GM21423 (cell line): ENCODE measurements around the gene MYRFL.
A peak's percentile ranks its signal among the peaks of the same experiment; 100 is the strongest.

Experiments
- ATAC-seq: cut with Tn5 transposase; IDR thresholded peaks from one replicate; pipeline ENCODE4 v1.9.1; 2021; ENCODE audit warnings: mild to moderate bottlenecking, moderate library complexity; ENCODE audit not compliant: unreplicated experiment

Gene MYRFL

GRCh38 chr12:69894800-69895383 is 69.9 kb downstream of the MYRFL start:
- ATAC-seq = no peak

DNA sequence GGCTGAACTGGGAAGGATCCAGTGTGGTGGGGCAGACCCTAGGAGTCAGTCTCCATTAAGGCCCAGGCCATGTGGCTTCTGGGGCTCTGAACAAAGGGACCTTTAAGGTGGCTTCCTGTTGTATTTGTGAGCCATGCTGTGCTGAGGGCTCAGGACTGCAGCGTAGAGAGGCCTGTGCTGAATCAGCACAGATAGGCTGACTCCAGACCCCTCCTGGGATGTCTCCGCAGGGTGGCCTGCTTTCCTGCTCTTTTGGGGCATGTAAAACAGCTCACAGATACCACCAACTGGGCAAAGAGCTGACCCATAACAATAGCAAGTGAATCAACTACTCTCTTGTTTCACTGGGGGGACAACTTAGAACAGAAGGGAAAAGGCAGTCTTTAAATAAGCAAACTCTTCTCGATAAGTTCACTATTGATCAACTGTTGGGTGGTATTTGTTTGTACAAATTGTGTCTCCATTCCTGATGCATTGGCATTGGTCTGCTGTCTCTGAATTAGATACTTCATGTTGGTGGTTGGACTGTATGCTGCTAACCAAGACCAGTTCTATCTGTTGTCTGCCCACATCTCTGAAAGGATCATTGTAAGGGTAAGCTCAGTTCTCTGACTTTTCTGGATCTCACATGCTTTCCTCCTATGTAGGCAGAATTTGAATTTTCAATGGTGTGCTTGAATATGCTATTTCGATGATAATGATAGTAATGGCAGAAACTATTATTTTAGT is 71.8 kb downstream of the MYRFL start:
- no peak for ATAC-seq

GRCh38 chr12:69897744-69898143 is 72.7 kb downstream of the MYRFL start:
- ATAC-seq = no peak

DNA sequence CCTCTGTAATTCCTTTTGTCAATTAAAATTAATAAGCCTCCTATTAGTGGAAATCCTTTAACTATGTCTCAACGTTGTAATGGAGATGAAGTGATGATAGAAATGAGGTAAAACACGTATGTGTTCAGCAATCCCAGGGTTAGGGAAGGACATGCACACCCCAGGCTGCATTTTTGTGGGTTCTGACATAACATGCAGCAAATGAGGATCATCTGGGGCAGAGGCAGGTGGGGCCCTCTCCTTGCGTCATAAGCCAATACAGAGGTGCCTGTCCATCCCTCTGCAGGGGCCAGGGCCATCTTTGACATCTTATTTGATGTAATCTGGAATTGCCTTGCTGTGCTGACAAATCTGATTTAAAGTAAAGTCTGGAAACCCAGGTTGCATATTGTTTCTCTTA is 73.2 kb downstream of the MYRFL start:
- ATAC-seq = no peak

- peak; percentile 71 for ATAC-seq
Observed at GRCh38 chr12:69900720-69901131, 75.7 kb downstream of the MYRFL start.

DNA sequence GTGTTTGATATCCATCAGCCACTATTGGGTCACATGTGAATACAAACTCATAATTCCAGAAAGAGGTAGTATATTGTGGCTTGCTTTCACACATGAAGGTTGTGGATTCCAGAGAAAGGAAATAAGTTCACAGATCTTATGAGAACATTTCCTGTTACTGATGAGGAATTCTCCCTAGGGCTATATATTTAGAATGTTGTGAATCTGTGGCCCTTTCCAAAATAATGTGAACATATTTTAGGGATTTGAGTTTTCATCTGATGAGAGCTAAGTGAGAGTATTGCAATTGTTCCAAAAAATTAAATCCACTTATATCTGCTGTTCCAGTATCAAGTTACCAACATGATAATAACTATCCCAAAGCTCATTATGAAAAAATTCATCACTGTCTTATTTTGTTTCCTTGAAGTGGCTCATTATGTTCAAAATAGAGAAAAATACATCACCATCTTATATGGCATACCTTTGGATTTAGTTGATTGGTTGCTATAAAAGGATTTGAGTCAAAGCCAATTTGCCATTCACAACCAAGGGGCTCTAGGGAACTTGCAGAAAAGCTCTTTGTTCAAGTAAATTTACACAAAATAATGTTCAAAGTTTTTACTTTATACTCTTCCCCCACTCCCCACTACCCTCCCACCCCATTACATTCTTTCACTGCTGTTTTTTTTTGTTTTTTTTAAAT is 76.3 kb downstream of the MYRFL start:
- no peak for ATAC-seq

DNA sequence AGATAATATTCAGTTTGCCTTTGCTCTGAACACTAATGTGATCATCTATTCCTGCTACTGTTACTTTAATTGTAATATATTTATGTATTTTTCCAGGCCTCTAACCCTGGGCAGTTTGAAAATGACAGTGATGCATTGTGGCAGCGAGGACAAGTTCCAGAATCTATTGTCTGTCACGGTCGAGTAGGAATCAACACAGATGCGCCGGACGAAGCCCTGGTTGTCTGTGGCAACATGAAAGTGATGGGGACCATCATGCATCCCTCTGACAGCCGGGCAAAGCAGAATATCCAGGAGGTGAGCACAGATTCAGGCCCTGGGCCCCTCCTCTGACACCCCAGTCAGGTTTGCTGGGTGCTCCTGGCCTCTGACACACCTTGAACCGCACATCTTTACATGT is 78.5 kb downstream of the MYRFL start:
- ATAC-seq = no peak

DNA sequence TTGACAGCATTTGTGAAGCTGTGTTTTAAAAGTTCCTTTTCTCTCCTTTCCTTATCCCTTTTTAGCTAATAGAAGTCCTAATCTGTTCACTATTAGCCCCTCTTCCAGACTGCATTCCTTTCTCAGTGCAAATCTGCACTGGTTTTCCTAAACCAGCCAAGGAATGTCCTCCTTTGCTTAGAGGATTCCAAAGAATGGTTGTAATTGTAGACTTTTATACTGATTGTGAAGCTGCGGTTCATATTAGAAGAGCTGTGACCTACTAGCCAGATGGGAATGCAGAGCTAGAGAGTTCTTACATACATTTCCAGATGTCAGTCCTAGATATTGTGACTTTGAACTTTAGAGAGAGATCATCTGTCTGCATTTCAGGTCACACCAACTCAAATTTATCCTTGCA is 79.8 kb downstream of the MYRFL start:
- no peak for ATAC-seq

DNA sequence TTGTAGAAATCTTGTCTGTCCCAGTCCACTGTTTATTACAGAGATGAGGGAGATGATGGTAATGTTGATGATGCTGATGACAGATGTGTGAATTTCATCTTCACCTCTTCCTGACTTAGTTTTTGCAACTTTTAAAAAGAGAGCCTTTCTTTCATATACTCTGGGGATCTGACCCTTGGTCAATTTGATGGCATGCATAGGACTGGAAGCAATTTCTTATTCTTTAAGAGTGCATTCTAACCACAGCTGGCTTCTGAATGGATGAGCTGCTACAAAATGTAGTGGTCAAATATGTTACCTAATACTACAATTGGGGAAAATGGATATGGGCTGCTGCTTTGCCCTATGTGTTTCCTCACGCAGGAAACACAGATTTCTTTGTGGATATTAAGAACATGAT is 80.8 kb downstream of the MYRFL start:
- no peak for ATAC-seq

DNA sequence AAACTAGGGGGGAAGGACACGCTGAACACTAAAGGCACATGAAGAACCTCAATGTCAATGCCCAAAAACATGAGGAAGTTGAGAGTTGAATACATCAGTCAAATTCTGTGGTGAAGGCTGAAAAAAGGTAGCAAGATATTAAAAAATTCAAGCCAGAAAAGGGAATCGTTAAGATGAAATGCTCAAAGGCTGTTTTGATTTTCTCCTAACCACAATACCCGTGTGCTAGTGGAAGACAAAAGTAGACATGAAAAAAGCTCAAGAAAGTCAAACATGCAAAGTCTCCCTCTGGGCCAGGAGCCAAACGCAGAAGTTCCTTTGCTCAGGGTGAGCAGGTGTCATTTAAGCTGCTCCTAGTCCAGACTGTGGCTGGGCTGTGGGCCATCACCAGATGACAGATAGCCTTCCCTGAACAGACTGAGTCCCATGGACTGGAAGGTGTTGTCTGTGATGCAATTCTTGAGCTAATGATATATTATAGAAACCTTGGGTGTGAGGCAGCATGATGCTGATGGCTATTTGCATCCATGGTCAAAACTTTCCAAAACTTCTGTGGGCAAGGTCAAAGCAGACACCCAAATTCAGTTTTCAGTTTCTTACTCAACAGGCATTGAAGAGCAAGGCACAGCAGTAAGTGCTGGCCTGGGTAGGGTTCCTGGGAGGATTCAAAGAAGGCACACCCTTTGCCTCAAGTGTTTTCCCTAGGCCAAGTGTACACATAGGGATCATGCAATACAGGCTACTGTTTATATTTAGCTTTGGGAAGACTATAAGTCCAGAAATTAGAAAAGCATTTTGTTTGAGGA is 81.6 kb downstream of the MYRFL start:
- peak; percentile 78 for ATAC-seq

GRCh38 chr12:69908203-69908602 is 83.2 kb downstream of the MYRFL start:
- no peak for ATAC-seq

DNA sequence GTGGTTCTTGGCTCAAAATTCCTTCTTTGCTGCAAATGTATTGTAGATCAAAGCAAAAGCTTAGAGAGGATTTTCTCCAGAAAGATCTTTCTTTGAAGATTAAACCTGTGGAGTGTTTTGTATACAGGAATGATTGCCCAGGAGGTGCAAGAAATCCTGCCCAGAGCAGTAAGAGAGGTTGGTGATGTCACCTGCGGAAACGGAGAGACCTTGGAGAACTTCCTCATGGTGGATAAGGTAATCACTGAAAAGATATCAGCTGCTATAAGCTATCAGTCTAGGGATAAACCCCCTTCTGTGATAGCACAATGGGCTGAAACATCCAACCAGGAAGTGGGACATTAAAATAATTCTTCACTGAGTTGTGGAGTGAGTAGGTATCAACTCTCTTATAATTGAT is 85.7 kb downstream of the MYRFL start:
- ATAC-seq = no peak

- no peak for ATAC-seq
Observed at GRCh38 chr12:69913526-69913925, 88.5 kb downstream of the MYRFL start.

DNA sequence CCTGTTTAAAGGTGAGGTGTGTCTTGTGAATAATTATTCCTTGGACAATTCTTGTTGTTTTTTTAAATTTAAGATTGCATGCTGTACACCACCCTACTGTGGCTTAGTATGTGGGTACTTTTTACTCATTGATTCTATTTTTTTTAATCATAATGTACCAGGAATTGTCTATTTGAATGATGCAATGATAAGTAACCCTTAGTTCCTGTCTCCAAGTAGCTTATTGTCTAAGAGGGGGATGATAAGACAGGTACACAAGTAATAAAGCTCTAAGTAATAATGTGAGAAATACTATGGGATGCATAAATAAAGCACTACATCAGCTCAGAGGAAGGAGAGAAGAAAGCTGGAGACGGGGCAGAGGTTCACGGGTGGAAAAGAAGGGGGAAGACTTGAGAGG is 90.9 kb downstream of the MYRFL start:
- ATAC-seq = no peak

DNA sequence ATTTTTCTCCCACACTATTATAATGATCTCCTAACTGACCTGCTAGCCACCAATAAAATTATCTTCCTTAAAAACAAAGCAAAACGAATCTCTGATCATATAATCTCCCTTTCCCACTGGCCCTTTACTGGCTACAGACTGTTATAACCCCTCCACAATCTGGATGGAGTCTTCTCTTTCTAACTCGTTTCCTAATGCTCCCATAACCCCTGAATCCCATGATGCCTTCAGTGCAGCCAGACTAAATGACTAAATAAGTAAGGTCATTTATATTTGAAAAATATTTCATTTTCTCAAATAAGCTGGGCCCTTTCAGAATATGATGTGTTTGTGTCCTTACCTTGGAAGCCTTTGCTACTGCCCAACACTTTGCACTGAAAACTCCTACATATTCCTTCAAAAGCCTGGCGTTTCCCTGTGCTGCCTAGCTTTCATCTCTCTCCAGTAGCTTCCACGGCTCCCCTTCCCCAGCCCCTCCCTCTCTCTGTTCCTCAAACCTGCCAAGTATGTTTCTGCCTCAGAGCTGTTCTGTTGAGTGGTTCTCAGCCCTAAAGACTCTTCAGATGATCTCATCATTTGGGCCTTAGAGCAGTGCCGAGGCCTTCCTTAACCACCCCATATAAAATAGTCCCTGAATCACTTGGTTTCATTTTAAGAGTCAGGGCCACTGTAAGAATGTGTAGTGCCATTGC is 91.7 kb downstream of the MYRFL start:
- ATAC-seq = no peak

GRCh38 chr12:69918287-69918686 is 93.3 kb downstream of the MYRFL start:
- ATAC-seq = no peak

- no peak for ATAC-seq
Observed at GRCh38 chr12:69919495-69919894, 94.5 kb downstream of the MYRFL start.

GRCh38 chr12:69921831-69922230 is 96.8 kb downstream of the MYRFL start:
- ATAC-seq = no peak

- no peak for ATAC-seq
Observed at GRCh38 chr12:69922999-69923398, 98.0 kb downstream of the MYRFL start.

GRCh38 chr12:69925291-69925690 is 100.3 kb downstream of the MYRFL start:
- no peak for ATAC-seq

- no peak for ATAC-seq
Observed at GRCh38 chr12:69927164-69927563, 102.1 kb downstream of the MYRFL start.
